ENCODE data around the gene PTPRF.

The PTPRF gene

GRCh38 chr1:43512681-43513080 is 18.0 kb upstream of the PTPRF start:
- H3K4me1 ChIP-seq (ENCODE audit: control extremely low read depth in 1 of 4, control insufficient read depth in 4 of 4, insufficient read depth in 4 of 4, low read length in 3 of 4), result no peaks in the 10 kb centered on the region
- WGBS (ENCODE audit: insufficient coverage), result 93% methylated on average over 2 of the region's 6 CpGs
- no peaks in the 10 kb centered on the region for H3K36me3 ChIP-seq (ENCODE audit: control insufficient read depth in 4 of 4, insufficient read depth in 4 of 4, low read length in 3 of 4)
- H3K27me3 ChIP-seq (replicated peaks in 2 of 5; ENCODE audit: control insufficient read depth in 4 of 5, insufficient read depth in 5 of 5, low read length in 4 of 5), result no peaks in the 10 kb centered on the region
- H3K4me3 ChIP-seq (ENCODE audit: control insufficient read depth in 1 of 7, extremely low read depth in 1 of 7, insufficient read depth in 4 of 7, low read depth in 2 of 7, low read length in 6 of 7), result no peak overlapping the region
- no peak for DNase-seq
- ChIA-PET CTCF (no interaction called here), POLR2A (no interaction called here)
- no peak overlapping the region for H3K27ac ChIP-seq (ENCODE audit: insufficient read depth in 1 of 2, low read depth in 1 of 2, low read length in 2 of 2, poor library complexity in 1 of 2, severe bottlenecking in 2 of 2)
- H3K9me3 ChIP-seq (ENCODE audit: control extremely low read depth in 1 of 5, control insufficient read depth in 4 of 5, insufficient read depth in 2 of 5, low read depth in 1 of 5, low read length in 4 of 5), result peaks cover 0 to 5% (median 0%) of the 10 kb centered on the region in 5 experiments

- H3K9me3 ChIP-seq (ENCODE audit: control extremely low read depth in 1 of 5, control insufficient read depth in 4 of 5, insufficient read depth in 2 of 5, low read depth in 1 of 5, low read length in 4 of 5), result peaks cover 0 to 5% (median 0%) of the 10 kb centered on the region in 5 experiments
- no peak for DNase-seq
- ChIA-PET CTCF (interaction anchor here (0.9 to 1.1 kb wide), 2 partner anchors 17 to 26 kb away, joined by 3 read pairs; partner anchors contain the start of gene PTPRF), POLR2A (interaction anchor here (0.7 kb wide), 1 partner anchor 79 kb away, joined by 3 read pairs; no protein-coding TSS in a partner anchor)
- H3K36me3 ChIP-seq (ENCODE audit: control insufficient read depth in 4 of 4, insufficient read depth in 4 of 4, low read length in 3 of 4), result no peaks in the 10 kb centered on the region
- 95% methylated on average over 4 of the region's 5 CpGs for WGBS (ENCODE audit: insufficient coverage)
- H3K4me1 ChIP-seq (ENCODE audit: control extremely low read depth in 1 of 4, control insufficient read depth in 4 of 4, insufficient read depth in 4 of 4, low read length in 3 of 4), result no peaks in the 10 kb centered on the region
- H3K27me3 ChIP-seq (replicated peaks in 2 of 5; ENCODE audit: control insufficient read depth in 4 of 5, insufficient read depth in 5 of 5, low read length in 4 of 5), result no peaks in the 10 kb centered on the region
- H3K27ac ChIP-seq (ENCODE audit: insufficient read depth in 1 of 2, low read depth in 1 of 2, low read length in 2 of 2, poor library complexity in 1 of 2, severe bottlenecking in 2 of 2), result no peak overlapping the region
- no peak overlapping the region for H3K4me3 ChIP-seq (ENCODE audit: control insufficient read depth in 1 of 7, extremely low read depth in 1 of 7, insufficient read depth in 4 of 7, low read depth in 2 of 7, low read length in 6 of 7)
These were observed 17.1 kb upstream of the PTPRF start for GRCh38 chr1:43513471-43514173.

- ChIA-PET POLR2A (no interaction called here), CTCF (no interaction called here)
- WGBS (ENCODE audit: insufficient coverage), result 99% methylated on average over 9 of the region's 11 CpGs
- no peak for DNase-seq
- no peaks in the 10 kb centered on the region for H3K9me3 ChIP-seq (ENCODE audit: control extremely low read depth in 1 of 5, control insufficient read depth in 4 of 5, insufficient read depth in 2 of 5, low read depth in 1 of 5, low read length in 4 of 5)
- H3K4me1 ChIP-seq (ENCODE audit: control extremely low read depth in 1 of 4, control insufficient read depth in 4 of 4, insufficient read depth in 4 of 4, low read length in 3 of 4), result no peaks in the 10 kb centered on the region
- H3K27ac ChIP-seq (ENCODE audit: insufficient read depth in 1 of 2, low read depth in 1 of 2, low read length in 2 of 2, poor library complexity in 1 of 2, severe bottlenecking in 2 of 2), result no peak overlapping the region
- H3K36me3 ChIP-seq (ENCODE audit: control insufficient read depth in 4 of 4, insufficient read depth in 4 of 4, low read length in 3 of 4), result no peaks in the 10 kb centered on the region
- peaks cover 0 to 6% (median 0%) of the 10 kb centered on the region in 5 experiments for H3K27me3 ChIP-seq (replicated peaks in 2 of 5; ENCODE audit: control insufficient read depth in 4 of 5, insufficient read depth in 5 of 5, low read length in 4 of 5)
- H3K4me3 ChIP-seq (ENCODE audit: control insufficient read depth in 1 of 7, extremely low read depth in 1 of 7, insufficient read depth in 4 of 7, low read depth in 2 of 7, low read length in 6 of 7), result no peak overlapping the region
These were observed 11.6 kb upstream of the PTPRF start for GRCh38 chr1:43518935-43519686.

GRCh38 chr1:43520100-43520778 is 10.4 kb upstream of the PTPRF start:
- CTCF ChIA-PET, result interaction anchor here (2.5 kb wide), 1 partner anchor 10 kb away, joined by 7 read pairs; the partner anchor contains the start of gene PTPRF
- POLR2A ChIA-PET, result no interaction called here

GRCh38 chr1:43521078-43521477 is 9.6 kb upstream of the PTPRF start:
- H3K4me3 ChIP-seq (ENCODE audit: control insufficient read depth in 1 of 7, extremely low read depth in 1 of 7, insufficient read depth in 4 of 7, low read depth in 2 of 7, low read length in 6 of 7), result no peak overlapping the region
- 100% methylated on average over 4 of the region's 8 CpGs for WGBS (ENCODE audit: insufficient coverage)
- ChIA-PET POLR2A (no interaction called here), CTCF (interaction anchor here (2.5 kb wide), 1 partner anchor 9 kb away, joined by 7 read pairs; the partner anchor contains the start of gene PTPRF)
- no peaks in the 10 kb centered on the region for H3K9me3 ChIP-seq (ENCODE audit: control extremely low read depth in 1 of 5, control insufficient read depth in 4 of 5, insufficient read depth in 2 of 5, low read depth in 1 of 5, low read length in 4 of 5)
- no peaks in the 10 kb centered on the region for H3K36me3 ChIP-seq (ENCODE audit: control insufficient read depth in 4 of 4, insufficient read depth in 4 of 4, low read length in 3 of 4)
- no peaks in the 10 kb centered on the region for H3K4me1 ChIP-seq (ENCODE audit: control extremely low read depth in 1 of 4, control insufficient read depth in 4 of 4, insufficient read depth in 4 of 4, low read length in 3 of 4)
- H3K27ac ChIP-seq (ENCODE audit: insufficient read depth in 1 of 2, low read depth in 1 of 2, low read length in 2 of 2, poor library complexity in 1 of 2, severe bottlenecking in 2 of 2), result no peak overlapping the region
- H3K27me3 ChIP-seq (replicated peaks in 2 of 5; ENCODE audit: control insufficient read depth in 4 of 5, insufficient read depth in 5 of 5, low read length in 4 of 5), result peaks cover 0 to 6% (median 0%) of the 10 kb centered on the region in 5 experiments
- DNase-seq, result no peak

More at GRCh38 chr1:43520100-43520778, 10.4 kb upstream of the PTPRF start:
- H3K4me1 ChIP-seq (ENCODE audit: control extremely low read depth in 1 of 4, control insufficient read depth in 4 of 4, insufficient read depth in 4 of 4, low read length in 3 of 4), result no peaks in the 10 kb centered on the region
- H3K9me3 ChIP-seq (ENCODE audit: control extremely low read depth in 1 of 5, control insufficient read depth in 4 of 5, insufficient read depth in 2 of 5, low read depth in 1 of 5, low read length in 4 of 5), result no peaks in the 10 kb centered on the region
- H3K4me3 ChIP-seq (ENCODE audit: control insufficient read depth in 1 of 7, extremely low read depth in 1 of 7, insufficient read depth in 4 of 7, low read depth in 2 of 7, low read length in 6 of 7), result no peak overlapping the region
- no peak overlapping the region for H3K27ac ChIP-seq (ENCODE audit: insufficient read depth in 1 of 2, low read depth in 1 of 2, low read length in 2 of 2, poor library complexity in 1 of 2, severe bottlenecking in 2 of 2)
- DNase-seq, result no peak
- H3K36me3 ChIP-seq (ENCODE audit: control insufficient read depth in 4 of 4, insufficient read depth in 4 of 4, low read length in 3 of 4), result no peaks in the 10 kb centered on the region
- 80% methylated on average over 3 of the region's 3 CpGs for WGBS (ENCODE audit: insufficient coverage)
- H3K27me3 ChIP-seq (replicated peaks in 2 of 5; ENCODE audit: control insufficient read depth in 4 of 5, insufficient read depth in 5 of 5, low read length in 4 of 5), result peaks cover 0 to 6% (median 0%) of the 10 kb centered on the region in 5 experiments

- Histone ChIP-seq H3K4me3 (ENCODE audit: control insufficient read depth in 1 of 7, extremely low read depth in 1 of 7, insufficient read depth in 4 of 7, low read depth in 2 of 7, low read length in 6 of 7) (no peak overlapping the region), H3K9me3 (ENCODE audit: control extremely low read depth in 1 of 5, control insufficient read depth in 4 of 5, insufficient read depth in 2 of 5, low read depth in 1 of 5, low read length in 4 of 5) (no peaks in the 10 kb centered on the region), H3K27ac (ENCODE audit: insufficient read depth in 1 of 2, low read depth in 1 of 2, low read length in 2 of 2, poor library complexity in 1 of 2, severe bottlenecking in 2 of 2) (no peak overlapping the region), H3K36me3 (ENCODE audit: control insufficient read depth in 4 of 4, insufficient read depth in 4 of 4, low read length in 3 of 4) (no peaks in the 10 kb centered on the region), H3K4me1 (ENCODE audit: control extremely low read depth in 1 of 4, control insufficient read depth in 4 of 4, insufficient read depth in 4 of 4, low read length in 3 of 4) (no peaks in the 10 kb centered on the region), H3K27me3 (replicated peaks in 2 of 5; ENCODE audit: control insufficient read depth in 4 of 5, insufficient read depth in 5 of 5, low read length in 4 of 5) (peaks cover 0 to 6% (median 0%) of the 10 kb centered on the region in 5 experiments)
- POLR2A ChIA-PET, result no interaction called here
- peak in 1 of 3 donors; percentile 15 for DNase-seq
- WGBS (ENCODE audit: insufficient coverage), result 97% methylated on average over 6 of the region's 8 CpGs
- CTCF ChIA-PET, result interaction anchor here (2.5 kb wide), 1 partner anchor 8 kb away, joined by 7 read pairs; the partner anchor contains the start of gene PTPRF
These were observed 8.9 kb upstream of the PTPRF start for GRCh38 chr1:43521756-43522155.

All from common myeloid progenitor, CD34-positive (primary cell).